ENCODE results near the gene ESM1.

The ESM1 gene

DNA sequence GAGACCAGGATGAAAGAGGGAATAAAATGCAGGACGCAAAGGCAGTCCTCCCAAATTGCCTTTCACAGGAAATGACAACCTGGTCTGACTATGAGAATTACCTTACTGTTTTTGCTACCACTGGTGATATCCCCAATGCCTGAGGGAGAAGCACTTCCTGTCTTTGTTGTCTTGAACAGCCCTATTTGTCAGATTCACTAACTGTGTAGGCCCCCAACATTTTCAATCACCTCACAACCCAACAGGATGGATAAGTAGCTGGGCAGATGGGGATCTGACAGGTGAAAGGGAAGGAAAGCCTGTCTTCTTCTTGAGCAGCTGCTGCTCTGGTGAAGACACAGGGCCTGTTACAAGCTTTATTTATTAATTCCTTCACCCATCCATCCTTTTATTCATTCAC lies 9.7 kb downstream of the ESM1 start:
- Histone ChIP-seq H3K27me3 (ENCODE audit: insufficient read depth, poor library complexity, severe bottlenecking) (no peaks in the 10 kb centered on the region), H3K4me3 (replicated peaks; ENCODE audit: insufficient read depth, low read length) (no peak overlapping the region), H3K27ac (replicated peaks) (no peak overlapping the region)
- DNase-seq (ENCODE audit: low read depth in 1 of 2, low spot score in 1 of 2), result no peak
- TF ChIP-seq SPI1 (IDR thresholded peaks at IDR 0.05; ENCODE audit: borderline replicate concordance, low read depth) (no peak), GABPA (IDR thresholded peaks at IDR 0.05; ENCODE audit: low read depth) (no peak), POLR2AphosphoS5 (IDR thresholded peaks at IDR 0.05; ENCODE audit: low read depth) (no peak)
- TF ChIP-seq, protein P1, sequence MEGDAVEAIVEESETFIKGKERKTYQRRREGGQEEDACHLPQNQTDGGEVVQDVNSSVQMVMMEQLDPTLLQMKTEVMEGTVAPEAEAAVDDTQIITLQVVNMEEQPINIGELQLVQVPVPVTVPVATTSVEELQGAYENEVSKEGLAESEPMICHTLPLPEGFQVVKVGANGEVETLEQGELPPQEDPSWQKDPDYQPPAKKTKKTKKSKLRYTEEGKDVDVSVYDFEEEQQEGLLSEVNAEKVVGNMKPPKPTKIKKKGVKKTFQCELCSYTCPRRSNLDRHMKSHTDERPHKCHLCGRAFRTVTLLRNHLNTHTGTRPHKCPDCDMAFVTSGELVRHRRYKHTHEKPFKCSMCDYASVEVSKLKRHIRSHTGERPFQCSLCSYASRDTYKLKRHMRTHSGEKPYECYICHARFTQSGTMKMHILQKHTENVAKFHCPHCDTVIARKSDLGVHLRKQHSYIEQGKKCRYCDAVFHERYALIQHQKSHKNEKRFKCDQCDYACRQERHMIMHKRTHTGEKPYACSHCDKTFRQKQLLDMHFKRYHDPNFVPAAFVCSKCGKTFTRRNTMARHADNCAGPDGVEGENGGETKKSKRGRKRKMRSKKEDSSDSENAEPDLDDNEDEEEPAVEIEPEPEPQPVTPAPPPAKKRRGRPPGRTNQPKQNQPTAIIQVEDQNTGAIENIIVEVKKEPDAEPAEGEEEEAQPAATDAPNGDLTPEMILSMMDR (IDR thresholded peaks at IDR 0.05; ENCODE audit: insufficient read depth, low read length), result no peak
- TF ChIP-seq, protein P2, sequence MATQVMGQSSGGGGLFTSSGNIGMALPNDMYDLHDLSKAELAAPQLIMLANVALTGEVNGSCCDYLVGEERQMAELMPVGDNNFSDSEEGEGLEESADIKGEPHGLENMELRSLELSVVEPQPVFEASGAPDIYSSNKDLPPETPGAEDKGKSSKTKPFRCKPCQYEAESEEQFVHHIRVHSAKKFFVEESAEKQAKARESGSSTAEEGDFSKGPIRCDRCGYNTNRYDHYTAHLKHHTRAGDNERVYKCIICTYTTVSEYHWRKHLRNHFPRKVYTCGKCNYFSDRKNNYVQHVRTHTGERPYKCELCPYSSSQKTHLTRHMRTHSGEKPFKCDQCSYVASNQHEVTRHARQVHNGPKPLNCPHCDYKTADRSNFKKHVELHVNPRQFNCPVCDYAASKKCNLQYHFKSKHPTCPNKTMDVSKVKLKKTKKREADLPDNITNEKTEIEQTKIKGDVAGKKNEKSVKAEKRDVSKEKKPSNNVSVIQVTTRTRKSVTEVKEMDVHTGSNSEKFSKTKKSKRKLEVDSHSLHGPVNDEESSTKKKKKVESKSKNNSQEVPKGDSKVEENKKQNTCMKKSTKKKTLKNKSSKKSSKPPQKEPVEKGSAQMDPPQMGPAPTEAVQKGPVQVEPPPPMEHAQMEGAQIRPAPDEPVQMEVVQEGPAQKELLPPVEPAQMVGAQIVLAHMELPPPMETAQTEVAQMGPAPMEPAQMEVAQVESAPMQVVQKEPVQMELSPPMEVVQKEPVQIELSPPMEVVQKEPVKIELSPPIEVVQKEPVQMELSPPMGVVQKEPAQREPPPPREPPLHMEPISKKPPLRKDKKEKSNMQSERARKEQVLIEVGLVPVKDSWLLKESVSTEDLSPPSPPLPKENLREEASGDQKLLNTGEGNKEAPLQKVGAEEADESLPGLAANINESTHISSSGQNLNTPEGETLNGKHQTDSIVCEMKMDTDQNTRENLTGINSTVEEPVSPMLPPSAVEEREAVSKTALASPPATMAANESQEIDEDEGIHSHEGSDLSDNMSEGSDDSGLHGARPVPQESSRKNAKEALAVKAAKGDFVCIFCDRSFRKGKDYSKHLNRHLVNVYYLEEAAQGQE (IDR thresholded peaks at IDR 0.05; ENCODE audit: insufficient replicate concordance, low read depth), result no peak

DNA sequence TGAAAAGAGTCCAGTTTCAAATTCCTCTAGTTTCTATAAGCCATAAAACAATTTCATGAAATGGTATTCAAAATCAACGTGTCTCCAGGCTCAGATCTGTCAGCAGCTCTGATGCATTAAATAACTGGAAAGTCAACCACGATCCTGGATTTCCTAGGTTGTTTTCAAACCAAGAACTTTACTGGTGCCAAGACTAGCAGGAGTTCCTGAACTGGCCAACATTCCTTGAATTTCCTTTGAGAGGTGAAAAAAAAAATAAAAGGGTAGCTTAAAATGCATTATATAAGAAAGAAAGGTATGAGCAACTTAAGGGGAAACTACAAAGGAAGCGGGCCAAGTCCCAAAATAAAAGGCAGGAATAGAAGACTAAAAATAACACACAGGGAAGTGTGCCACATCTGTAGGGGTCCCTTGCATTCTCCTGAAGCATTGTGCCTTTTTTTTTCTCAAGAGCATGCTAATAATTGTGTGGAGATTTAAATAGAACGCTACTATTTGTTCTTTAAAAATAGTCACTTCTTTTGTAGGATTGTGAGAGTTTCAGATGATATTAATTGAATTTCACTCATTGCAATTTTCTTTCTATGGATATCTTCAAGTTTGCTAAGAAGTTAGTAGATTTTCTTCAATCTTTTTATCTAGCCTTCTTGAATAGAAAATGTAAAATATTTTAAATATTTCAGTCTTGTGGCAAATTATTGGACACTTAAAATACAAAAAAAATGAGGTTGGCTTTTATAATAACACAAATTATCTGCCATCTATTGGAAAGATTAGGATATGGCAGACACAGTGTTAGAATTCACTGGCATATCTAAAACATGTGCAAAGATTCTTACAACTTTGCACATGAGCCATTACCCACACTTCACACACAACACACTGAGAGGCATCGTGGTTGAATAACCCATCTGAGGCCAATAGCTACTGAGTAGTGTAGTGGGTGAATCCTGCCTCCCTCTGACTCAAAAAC lies 15.3 kb downstream of the ESM1 start:
- Histone ChIP-seq H3K27me3 (ENCODE audit: insufficient read depth, poor library complexity, severe bottlenecking) (no peaks in the 10 kb centered on the region), H3K27ac (replicated peaks) (no peak overlapping the region), H3K4me3 (replicated peaks; ENCODE audit: insufficient read depth, low read length) (no peak overlapping the region)
- no peak for DNase-seq (ENCODE audit: low read depth in 1 of 2, low spot score in 1 of 2)
- TF ChIP-seq SPI1 (IDR thresholded peaks at IDR 0.05; ENCODE audit: borderline replicate concordance, low read depth) (no peak), POLR2AphosphoS5 (IDR thresholded peaks at IDR 0.05; ENCODE audit: low read depth) (no peak), GABPA (IDR thresholded peaks at IDR 0.05; ENCODE audit: low read depth) (no peak)
- TF ChIP-seq, protein P1 (IDR thresholded peaks at IDR 0.05; ENCODE audit: insufficient read depth, low read length), result no peak
- TF ChIP-seq, protein P2 (IDR thresholded peaks at IDR 0.05; ENCODE audit: insufficient replicate concordance, low read depth), result no peak

- no peak for DNase-seq (ENCODE audit: low read depth in 1 of 2, low spot score in 1 of 2)
- H3K27ac ChIP-seq (replicated peaks), result no peak overlapping the region
- no peak overlapping the region for H3K4me3 ChIP-seq (replicated peaks; ENCODE audit: insufficient read depth, low read length)
- TF ChIP-seq, protein P2 (IDR thresholded peaks at IDR 0.05; ENCODE audit: insufficient replicate concordance, low read depth), result no peak
- TF ChIP-seq SPI1 (IDR thresholded peaks at IDR 0.05; ENCODE audit: borderline replicate concordance, low read depth) (no peak), POLR2AphosphoS5 (IDR thresholded peaks at IDR 0.05; ENCODE audit: low read depth) (no peak), GABPA (IDR thresholded peaks at IDR 0.05; ENCODE audit: low read depth) (no peak)
- TF ChIP-seq, protein P1 (IDR thresholded peaks at IDR 0.05; ENCODE audit: insufficient read depth, low read length), result no peak
- H3K27me3 ChIP-seq (ENCODE audit: insufficient read depth, poor library complexity, severe bottlenecking), result no peaks in the 10 kb centered on the region
Observed at GRCh38 chr5:54969242-54969641, 16.2 kb downstream of the ESM1 start.

Data from HL-60 (cell line).